GM18870 (cell line): ENCODE data around the gene NUFIP1.
"Not testable (repeated sequence)": the region's sequence is repeated elsewhere in the genome, so short reads cannot be mapped to it uniquely, and the experiment has no call there.

Experiments used
- ATAC-seq: cut with Tn5 transposase; IDR thresholded peaks from one replicate; pipeline ENCODE4 v1.9.1; 2021; ENCODE audit warnings: moderate library complexity; ENCODE audit not compliant: unreplicated experiment

The NUFIP1 gene

GRCh38 chr13:44921931-44922758 lies 67.1 kb downstream of the NUFIP1 start:
- ATAC-seq = no peak

- no peak for ATAC-seq
Measured at GRCh38 chr13:44921246-44921877, 67.9 kb downstream of the NUFIP1 start.

- no peak for ATAC-seq
Measured at GRCh38 chr13:44920013-44920412, 69.3 kb downstream of the NUFIP1 start.

- ATAC-seq = no peak
Measured at GRCh38 chr13:44919104-44919804, 70.0 kb downstream of the NUFIP1 start.

- peak; percentile 54 for ATAC-seq
Measured at GRCh38 chr13:44918326-44919103, 70.8 kb downstream of the NUFIP1 start.

GRCh38 chr13:44917589-44918325 lies 71.5 kb downstream of the NUFIP1 start:
- peak; percentile 84 for ATAC-seq

GRCh38 chr13:44912278-44913016 lies 76.8 kb downstream of the NUFIP1 start:
- ATAC-seq = no peak

GRCh38 chr13:44908712-44909111 lies 80.6 kb downstream of the NUFIP1 start:
- no peak for ATAC-seq

GRCh38 chr13:44908266-44908665 lies 81.0 kb downstream of the NUFIP1 start:
- no peak for ATAC-seq

GRCh38 chr13:44906713-44907112 lies 82.6 kb downstream of the NUFIP1 start:
- ATAC-seq = no peak

- ATAC-seq = no peak
Measured at GRCh38 chr13:44906230-44906629, 83.0 kb downstream of the NUFIP1 start.

- ATAC-seq = no peak
Measured at GRCh38 chr13:44905556-44905955, 83.7 kb downstream of the NUFIP1 start.

- ATAC-seq = no peak
Measured at GRCh38 chr13:44904967-44905366, 84.3 kb downstream of the NUFIP1 start.

- ATAC-seq = no peak
Measured at GRCh38 chr13:44903574-44903985, 85.7 kb downstream of the NUFIP1 start.

GRCh38 chr13:44902738-44903137 lies 86.5 kb downstream of the NUFIP1 start:
- no peak for ATAC-seq

GRCh38 chr13:44899967-44900366 lies 89.3 kb downstream of the NUFIP1 start:
- no peak for ATAC-seq

GRCh38 chr13:44898308-44898707 lies 91.0 kb downstream of the NUFIP1 start:
- not testable (repeated sequence) for ATAC-seq

- ATAC-seq = no peak
Measured at GRCh38 chr13:44895953-44896335, 93.3 kb downstream of the NUFIP1 start.

GRCh38 chr13:44895264-44895952 lies 93.9 kb downstream of the NUFIP1 start:
- ATAC-seq = no peak
